C4-2B (cell line): ENCODE results near the gene LRP5.

Experiments
- H3K27ac ChIP-seq: fragments of 450-650 bp; 2 replicates; pipeline ENCODE4 v1.5.1; 2017
- CTCF ChIP-seq: fragments of 450-650 bp; conservative IDR thresholded peaks from 2 replicates; pipeline ENCODE4 v1.5.1; 2017; ENCODE audit warnings: mild to moderate bottlenecking
- ZFX ChIP-seq: fragments of 450-650 bp; IDR thresholded peaks from 2 replicates; pipeline ENCODE4 v1.6.1; 2017

The LRP5 gene

GRCh38 chr11:68387840-68388239 is 75.4 kb downstream of the LRP5 start:
- H3K27ac ChIP-seq = no peak overlapping the region
- no peak for TF ChIP-seq CTCF
- TF ChIP-seq ZFX = no peak

GRCh38 chr11:68388595-68389198 is 76.3 kb downstream of the LRP5 start:
- TF ChIP-seq ZFX (no peak), CTCF (no peak)
- no peak overlapping the region for H3K27ac ChIP-seq

GRCh38 chr11:68390315-68390714 is 77.9 kb downstream of the LRP5 start:
- H3K27ac ChIP-seq = no peak overlapping the region
- TF ChIP-seq CTCF = no peak
- no peak for TF ChIP-seq ZFX

- TF ChIP-seq CTCF (no peak), ZFX (no peak)
- no peak overlapping the region for H3K27ac ChIP-seq
These were observed 80.4 kb downstream of the LRP5 start for GRCh38 chr11:68392822-68393221.

GRCh38 chr11:68396516-68396915 is 84.1 kb downstream of the LRP5 start:
- TF ChIP-seq CTCF = no peak
- TF ChIP-seq ZFX = no peak
- H3K27ac ChIP-seq = no peak overlapping the region

- H3K27ac ChIP-seq = no peak overlapping the region
- TF ChIP-seq CTCF = no peak
- no peak for TF ChIP-seq ZFX
These were observed 84.9 kb downstream of the LRP5 start for GRCh38 chr11:68397256-68397655.

- H3K27ac ChIP-seq = peak overlapping the region; percentile 26
- TF ChIP-seq CTCF = no peak
- TF ChIP-seq ZFX = no peak
These were observed 86.8 kb downstream of the LRP5 start for GRCh38 chr11:68398995-68399851.
